DND-41 (cell line): Measurements from ENCODE around the gene SLC39A11.

Source experiments
- ATAC-seq: fragments of 200-7000 bp; cut with Tn5 transposase; 3 replicates; pipeline ENCODE4 v1.9.1; 2021; ENCODE audit warnings: low read depth; ENCODE audit not compliant: insufficient read depth
- DNase-seq: peaks from one replicate; pipeline ENCODE4 v3.0.0-alpha.2; 2020
- H2AFZ ChIP-seq: 2 replicates; pipeline ENCODE4 v1.6.0; 2012; ENCODE audit warnings: low read depth, low read length
- H3K27ac ChIP-seq: 2 replicates; pipeline ENCODE4 v1.5.1; 2012; ENCODE audit warnings: low read length, inconsistent platforms
- H3K27me3 ChIP-seq: fragments of 200-600 bp; sonication (generic); 2 replicates; pipeline ENCODE4 v1.6.0; 2012; ENCODE audit warnings: low read length, mild to moderate bottlenecking, inconsistent platforms; ENCODE audit not compliant: insufficient read depth, poor library complexity
- H3K36me3 ChIP-seq: 2 replicates; pipeline ENCODE4 v1.5.1; 2012; ENCODE audit warnings: low read length, inconsistent platforms; ENCODE audit not compliant: insufficient read depth
- H3K4me1 ChIP-seq: 2 replicates; pipeline ENCODE4 v1.5.1; 2012; ENCODE audit warnings: mild to moderate bottlenecking, low read length; ENCODE audit not compliant: insufficient read depth
- H3K4me2 ChIP-seq: 2 replicates; pipeline ENCODE4 v1.6.0; 2012; ENCODE audit warnings: mild to moderate bottlenecking, moderate library complexity, low read length, inconsistent platforms; ENCODE audit not compliant: insufficient read depth
- H3K4me3 ChIP-seq, 2 experiments: fragments of 200-600 bp in 1 of 2; shearing (Covaris generic) in 1 of 2; 2 replicates each; pipeline ENCODE4 v1.5.1; 2012 to 2016; ENCODE audit warnings: inconsistent platforms in 2 of 2, low read length in 2 of 2, mild to moderate bottlenecking in 2 of 2, low read depth in 1 of 2, moderate library complexity in 1 of 2
- H3K79me2 ChIP-seq: 2 replicates; pipeline ENCODE4 v1.6.0; 2012; ENCODE audit warnings: low read length, inconsistent platforms; ENCODE audit not compliant: insufficient read depth
- H3K9ac ChIP-seq: 2 replicates; pipeline ENCODE4 v1.6.0; 2012; ENCODE audit warnings: low read depth, mild to moderate bottlenecking, inconsistent platforms, low read length, moderate library complexity
- H3K9me3 ChIP-seq: 2 replicates; pipeline ENCODE4 v1.5.1; 2012; ENCODE audit warnings: low read length, moderate library complexity, mild to moderate bottlenecking, inconsistent platforms; ENCODE audit not compliant: insufficient read depth, severe bottlenecking
- H4K20me1 ChIP-seq: 2 replicates; pipeline ENCODE4 v1.6.0; 2012; ENCODE audit warnings: low read length; ENCODE audit not compliant: insufficient read depth
- CTCF ChIP-seq: IDR thresholded peaks from 2 replicates; pipeline ENCODE4 v1.5.1; 2012; ENCODE audit warnings: borderline replicate concordance, low read length, moderate library complexity, mild to moderate bottlenecking; ENCODE audit not compliant: poor library complexity, severe bottlenecking; ENCODE audit errors: extremely low read depth
- EZH2 ChIP-seq: IDR thresholded peaks from 3 replicates; pipeline ENCODE4 v1.6.1; 2012; ENCODE audit warnings: borderline replicate concordance, low read depth, mild to moderate bottlenecking, moderate library complexity, low read length, inconsistent platforms; ENCODE audit not compliant: severe bottlenecking

SLC39A11 gene

GRCh38 chr17:72858826-72859495 lies 233.5 kb downstream of the SLC39A11 start:
- Histone ChIP-seq H3K9ac (no peak overlapping the region), H3K4me1 (no peaks in the 10 kb centered on the region), H3K27me3 (no peaks in the 10 kb centered on the region), H3K4me2 (no peak overlapping the region), H3K36me3 (no peaks in the 10 kb centered on the region), H2AFZ (no peak overlapping the region), H3K4me3 (no peak overlapping the region), H3K27ac (no peak overlapping the region), H3K9me3 (no peaks in the 10 kb centered on the region), H3K79me2 (no peaks in the 10 kb centered on the region), H4K20me1 (no peaks in the 10 kb centered on the region)
- ATAC-seq (no peak), DNase-seq (no peak)
- TF ChIP-seq CTCF (no peak), EZH2 (no peak)

- Histone ChIP-seq H3K9ac (no peak overlapping the region), H3K4me3 (no peak overlapping the region), H3K79me2 (no peaks in the 10 kb centered on the region), H2AFZ (no peak overlapping the region), H4K20me1 (no peaks in the 10 kb centered on the region), H3K4me2 (no peak overlapping the region), H3K27ac (no peak overlapping the region), H3K4me1 (no peaks in the 10 kb centered on the region), H3K9me3 (no peaks in the 10 kb centered on the region), H3K27me3 (no peaks in the 10 kb centered on the region), H3K36me3 (no peaks in the 10 kb centered on the region)
- TF ChIP-seq EZH2 (no peak), CTCF (no peak)
- DNase-seq: no peak
- no peak for ATAC-seq
Observed at GRCh38 chr17:72853440-72854415, 238.8 kb downstream of the SLC39A11 start.

- no peaks in the 10 kb centered on the region for H4K20me1 ChIP-seq
- no peaks in the 10 kb centered on the region for H3K27me3 ChIP-seq
- no peaks in the 10 kb centered on the region for H3K9me3 ChIP-seq
- H3K36me3 ChIP-seq: no peaks in the 10 kb centered on the region
- no peak overlapping the region for H3K27ac ChIP-seq
- no peak for ATAC-seq
- no peaks in the 10 kb centered on the region for H3K79me2 ChIP-seq
- TF ChIP-seq EZH2 (no peak), CTCF (no peak)
- no peak overlapping the region for H3K4me3 ChIP-seq
- DNase-seq: no peak
- no peaks in the 10 kb centered on the region for H3K4me1 ChIP-seq
- H3K4me2 ChIP-seq: no peak overlapping the region
- no peak overlapping the region for H3K9ac ChIP-seq
- H2AFZ ChIP-seq: no peak overlapping the region
Observed at GRCh38 chr17:72852277-72852938, 240.1 kb downstream of the SLC39A11 start.
